SK-N-SH (cell line): ENCODE data around the gene SLC1A7.

Source experiments
- FOXM1 ChIP-seq: IDR thresholded peaks from 2 replicates; pipeline ENCODE4 v1.4.0; 2012; ENCODE audit warnings: low read depth, mild to moderate bottlenecking
- POLR2AphosphoS5 ChIP-seq: IDR thresholded peaks from 2 replicates; pipeline ENCODE4 v1.6.1; 2012; ENCODE audit warnings: low read depth, low read length
- TF ChIP-seq, protein P1 (sequence below): IDR thresholded peaks from 2 replicates; pipeline ENCODE4 v1.6.1; 2012; ENCODE audit warnings: mild to moderate bottlenecking, low read depth, low read length, moderate library complexity

DNA sequence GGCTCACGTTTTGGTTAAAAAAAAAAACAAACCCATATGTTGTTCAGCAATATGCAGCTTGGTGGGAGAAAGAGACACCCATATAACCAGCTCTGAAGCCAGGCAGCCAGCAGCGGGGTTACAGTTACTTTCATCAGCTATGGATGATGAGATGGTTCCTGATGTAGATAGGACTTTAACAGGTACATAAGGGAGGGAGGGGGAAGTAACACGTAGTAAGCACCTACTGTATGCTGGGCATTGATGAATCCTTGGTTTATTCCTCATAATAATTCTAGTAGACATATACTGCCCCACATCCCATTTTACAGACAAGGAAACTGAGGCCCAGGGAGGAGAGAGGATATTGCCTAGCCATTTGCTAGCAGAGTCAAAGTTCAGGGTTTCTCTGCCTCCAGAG lies 2.0 kb downstream of the SLC1A7 start:
- TF ChIP-seq, protein P1, sequence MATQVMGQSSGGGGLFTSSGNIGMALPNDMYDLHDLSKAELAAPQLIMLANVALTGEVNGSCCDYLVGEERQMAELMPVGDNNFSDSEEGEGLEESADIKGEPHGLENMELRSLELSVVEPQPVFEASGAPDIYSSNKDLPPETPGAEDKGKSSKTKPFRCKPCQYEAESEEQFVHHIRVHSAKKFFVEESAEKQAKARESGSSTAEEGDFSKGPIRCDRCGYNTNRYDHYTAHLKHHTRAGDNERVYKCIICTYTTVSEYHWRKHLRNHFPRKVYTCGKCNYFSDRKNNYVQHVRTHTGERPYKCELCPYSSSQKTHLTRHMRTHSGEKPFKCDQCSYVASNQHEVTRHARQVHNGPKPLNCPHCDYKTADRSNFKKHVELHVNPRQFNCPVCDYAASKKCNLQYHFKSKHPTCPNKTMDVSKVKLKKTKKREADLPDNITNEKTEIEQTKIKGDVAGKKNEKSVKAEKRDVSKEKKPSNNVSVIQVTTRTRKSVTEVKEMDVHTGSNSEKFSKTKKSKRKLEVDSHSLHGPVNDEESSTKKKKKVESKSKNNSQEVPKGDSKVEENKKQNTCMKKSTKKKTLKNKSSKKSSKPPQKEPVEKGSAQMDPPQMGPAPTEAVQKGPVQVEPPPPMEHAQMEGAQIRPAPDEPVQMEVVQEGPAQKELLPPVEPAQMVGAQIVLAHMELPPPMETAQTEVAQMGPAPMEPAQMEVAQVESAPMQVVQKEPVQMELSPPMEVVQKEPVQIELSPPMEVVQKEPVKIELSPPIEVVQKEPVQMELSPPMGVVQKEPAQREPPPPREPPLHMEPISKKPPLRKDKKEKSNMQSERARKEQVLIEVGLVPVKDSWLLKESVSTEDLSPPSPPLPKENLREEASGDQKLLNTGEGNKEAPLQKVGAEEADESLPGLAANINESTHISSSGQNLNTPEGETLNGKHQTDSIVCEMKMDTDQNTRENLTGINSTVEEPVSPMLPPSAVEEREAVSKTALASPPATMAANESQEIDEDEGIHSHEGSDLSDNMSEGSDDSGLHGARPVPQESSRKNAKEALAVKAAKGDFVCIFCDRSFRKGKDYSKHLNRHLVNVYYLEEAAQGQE, result no peak
- no peak for TF ChIP-seq POLR2AphosphoS5
- no peak for TF ChIP-seq FOXM1
